GM13977 (cell line): ENCODE results near the gene CFAP119.

Experiments used
- DNase-seq: peaks from one replicate; pipeline ENCODE4 v3.0.0; 2012; ENCODE audit warnings: low spot score
- in situ Hi-C: fragments of 300-500 bp; cut with MboI; formaldehyde crosslinking; loops from one replicate; pipeline ENCODE4 v1.12.0; 2022; ENCODE audit warnings: low sequenced_read_pairs, low pct_unique_long_range_greater_than_20kb, mixed read lengths, inconsistent platforms; ENCODE audit not compliant: unreplicated experiment
- TF ChIP-seq, protein P1 (sequence below): IDR thresholded peaks from 2 replicates; pipeline ENCODE4 v1.5.1; 2012; ENCODE audit warnings: mild to moderate bottlenecking, control low read depth; ENCODE audit not compliant: insufficient read depth; ENCODE audit errors: extremely low read depth, missing control alignments

Gene CFAP119

DNA sequence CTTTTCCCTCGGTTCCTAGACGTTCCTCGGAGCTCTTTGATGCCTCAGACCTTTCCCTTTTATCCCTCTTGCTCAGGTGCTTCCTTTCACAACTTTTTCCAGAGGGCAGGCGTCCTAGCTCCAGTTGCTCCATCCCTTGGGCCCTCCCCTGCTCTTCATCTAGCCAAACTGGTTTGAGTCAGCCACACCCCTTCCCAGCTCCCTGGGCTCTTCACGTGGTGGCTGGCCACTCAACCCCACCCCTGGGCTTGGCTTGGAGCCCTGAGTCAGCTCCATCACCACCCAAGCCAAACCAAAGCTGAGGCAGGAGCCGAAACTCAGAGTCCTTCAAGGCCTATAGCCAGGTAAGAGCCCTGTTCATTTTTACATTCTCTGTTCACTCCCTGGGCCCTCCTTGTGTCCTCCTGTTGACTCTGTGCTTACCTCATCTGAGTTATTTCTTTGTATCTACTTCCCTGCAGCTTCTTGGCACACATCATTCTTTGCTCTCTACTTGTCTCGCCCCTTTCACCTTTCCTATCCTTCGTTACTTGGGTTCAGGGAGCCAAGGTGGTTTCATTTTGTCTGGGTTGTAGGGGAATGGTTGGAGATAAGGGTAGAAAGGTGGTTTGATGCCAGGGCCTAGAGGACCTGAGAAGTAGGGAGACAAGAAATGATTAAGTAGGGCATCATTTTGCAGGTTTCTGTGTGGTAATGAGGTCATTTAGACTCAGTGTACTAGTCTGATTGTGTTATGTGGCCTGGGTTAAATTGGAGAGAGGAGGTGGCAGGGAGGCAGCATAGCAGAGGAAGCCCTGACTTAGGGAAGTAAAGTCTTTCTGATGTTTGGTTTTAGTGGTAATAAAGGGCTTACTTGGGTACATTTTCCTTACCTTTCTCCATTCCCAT is 21.3 kb downstream of the CFAP119 start:
- DNase-seq, result no peak
- in situ Hi-C loops, result no loop called here
- TF ChIP-seq, protein P1, sequence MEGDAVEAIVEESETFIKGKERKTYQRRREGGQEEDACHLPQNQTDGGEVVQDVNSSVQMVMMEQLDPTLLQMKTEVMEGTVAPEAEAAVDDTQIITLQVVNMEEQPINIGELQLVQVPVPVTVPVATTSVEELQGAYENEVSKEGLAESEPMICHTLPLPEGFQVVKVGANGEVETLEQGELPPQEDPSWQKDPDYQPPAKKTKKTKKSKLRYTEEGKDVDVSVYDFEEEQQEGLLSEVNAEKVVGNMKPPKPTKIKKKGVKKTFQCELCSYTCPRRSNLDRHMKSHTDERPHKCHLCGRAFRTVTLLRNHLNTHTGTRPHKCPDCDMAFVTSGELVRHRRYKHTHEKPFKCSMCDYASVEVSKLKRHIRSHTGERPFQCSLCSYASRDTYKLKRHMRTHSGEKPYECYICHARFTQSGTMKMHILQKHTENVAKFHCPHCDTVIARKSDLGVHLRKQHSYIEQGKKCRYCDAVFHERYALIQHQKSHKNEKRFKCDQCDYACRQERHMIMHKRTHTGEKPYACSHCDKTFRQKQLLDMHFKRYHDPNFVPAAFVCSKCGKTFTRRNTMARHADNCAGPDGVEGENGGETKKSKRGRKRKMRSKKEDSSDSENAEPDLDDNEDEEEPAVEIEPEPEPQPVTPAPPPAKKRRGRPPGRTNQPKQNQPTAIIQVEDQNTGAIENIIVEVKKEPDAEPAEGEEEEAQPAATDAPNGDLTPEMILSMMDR, result no peak

DNA sequence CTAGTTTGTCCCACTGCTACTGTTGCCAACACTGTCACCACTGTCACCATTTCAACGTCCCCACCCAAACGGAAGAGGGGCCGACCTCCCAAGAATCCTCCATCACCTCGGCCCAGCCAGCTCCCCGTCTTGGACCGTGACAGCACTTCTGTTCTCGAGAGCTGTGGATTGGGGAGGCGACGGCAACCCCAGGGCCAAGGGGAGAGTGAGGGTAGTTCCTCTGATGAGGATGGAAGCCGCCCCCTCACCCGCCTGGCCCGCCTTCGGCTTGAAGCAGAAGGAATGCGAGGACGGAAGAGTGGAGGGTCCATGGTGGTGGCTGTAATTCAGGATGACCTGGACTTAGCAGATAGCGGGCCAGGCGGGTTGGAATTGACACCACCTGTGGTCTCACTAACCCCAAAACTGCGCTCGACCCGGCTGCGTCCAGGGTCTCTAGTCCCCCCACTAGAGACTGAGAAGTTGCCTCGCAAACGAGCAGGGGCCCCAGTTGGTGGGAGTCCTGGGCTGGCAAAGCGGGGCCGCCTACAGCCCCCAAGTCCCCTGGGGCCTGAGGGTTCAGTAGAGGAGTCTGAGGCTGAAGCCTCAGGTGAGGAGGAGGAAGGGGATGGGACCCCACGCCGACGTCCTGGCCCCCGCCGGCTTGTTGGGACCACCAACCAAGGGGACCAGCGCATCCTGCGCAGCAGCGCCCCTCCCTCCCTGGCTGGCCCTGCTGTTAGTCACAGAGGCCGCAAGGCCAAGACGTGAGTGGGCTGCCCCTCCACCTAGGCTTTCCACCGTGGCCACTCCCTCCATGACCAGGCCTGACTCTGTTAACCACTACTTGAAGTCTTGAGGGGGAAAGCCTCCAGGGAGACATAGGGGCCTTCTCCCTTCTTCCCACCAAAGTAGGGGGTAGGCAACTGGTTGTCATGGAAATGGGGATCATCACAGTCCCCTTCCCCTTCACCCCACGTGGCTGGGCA is 22.6 kb downstream of the CFAP119 start:
- in situ Hi-C loops, result no loop called here
- TF ChIP-seq, protein P1, result no peak
- DNase-seq, result no peak

DNA sequence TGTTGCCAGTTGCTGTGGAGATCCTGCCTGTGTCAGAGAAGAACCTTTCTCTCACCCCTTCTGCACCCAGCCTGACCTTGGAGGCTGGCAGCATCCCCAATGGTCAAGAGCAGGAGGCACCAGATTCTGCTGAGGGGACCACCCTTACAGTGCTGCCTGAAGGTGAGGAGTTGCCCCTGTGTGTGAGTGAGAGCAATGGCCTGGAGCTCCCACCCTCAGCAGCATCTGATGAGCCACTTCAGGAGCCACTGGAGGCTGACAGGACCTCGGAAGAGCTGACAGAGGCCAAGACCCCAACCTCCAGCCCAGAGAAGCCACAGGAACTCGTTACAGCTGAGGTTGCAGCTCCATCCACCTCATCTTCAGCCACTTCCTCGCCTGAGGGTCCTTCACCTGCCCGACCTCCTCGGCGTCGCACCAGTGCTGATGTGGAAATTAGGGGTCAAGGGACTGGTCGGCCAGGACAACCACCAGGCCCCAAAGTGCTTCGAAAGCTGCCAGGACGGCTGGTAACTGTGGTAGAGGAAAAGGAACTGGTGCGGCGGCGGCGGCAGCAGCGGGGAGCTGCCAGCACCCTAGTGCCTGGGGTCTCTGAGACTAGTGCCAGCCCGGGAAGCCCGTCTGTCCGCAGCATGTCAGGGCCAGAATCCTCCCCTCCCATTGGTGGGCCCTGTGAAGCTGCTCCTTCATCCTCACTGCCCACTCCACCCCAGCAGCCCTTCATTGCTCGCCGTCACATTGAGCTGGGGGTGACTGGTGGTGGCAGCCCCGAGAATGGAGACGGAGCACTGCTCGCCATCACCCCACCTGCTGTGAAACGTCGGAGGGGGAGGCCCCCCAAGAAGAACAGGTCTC is 23.8 kb downstream of the CFAP119 start:
- no peak for DNase-seq
- TF ChIP-seq, protein P1, result no peak
- in situ Hi-C loops, result no loop called here

DNA sequence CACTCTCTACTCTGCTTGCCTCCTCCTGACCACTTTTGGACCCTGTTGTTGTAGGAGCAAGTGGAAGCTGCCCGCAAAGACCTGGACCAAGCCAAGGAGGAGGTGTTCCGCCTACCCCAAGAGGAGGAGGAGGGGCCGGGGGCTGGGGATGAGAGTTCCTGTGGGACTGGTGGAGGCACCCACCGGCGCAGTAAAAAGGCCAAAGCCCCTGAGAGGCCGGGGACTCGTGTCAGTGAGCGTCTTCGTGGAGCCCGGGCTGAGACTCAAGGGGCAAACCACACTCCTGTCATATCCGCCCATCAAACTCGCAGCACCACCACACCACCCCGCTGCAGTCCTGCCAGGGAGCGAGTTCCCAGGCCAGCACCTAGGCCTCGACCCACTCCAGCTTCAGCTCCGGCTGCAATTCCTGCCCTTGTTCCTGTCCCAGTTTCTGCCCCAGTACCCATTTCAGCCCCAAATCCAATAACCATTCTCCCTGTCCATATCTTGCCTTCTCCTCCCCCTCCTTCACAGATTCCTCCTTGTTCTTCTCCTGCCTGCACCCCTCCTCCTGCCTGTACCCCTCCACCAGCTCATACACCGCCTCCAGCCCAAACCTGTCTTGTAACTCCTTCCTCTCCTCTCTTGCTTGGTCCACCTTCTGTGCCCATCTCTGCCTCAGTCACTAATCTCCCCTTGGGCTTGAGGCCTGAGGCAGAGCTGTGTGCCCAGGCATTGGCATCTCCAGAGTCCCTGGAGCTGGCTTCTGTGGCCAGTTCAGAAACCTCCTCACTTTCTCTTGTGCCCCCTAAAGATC is 24.7 kb downstream of the CFAP119 start:
- TF ChIP-seq, protein P1, result no peak
- in situ Hi-C loops, result no loop called here
- DNase-seq, result no peak

DNA sequence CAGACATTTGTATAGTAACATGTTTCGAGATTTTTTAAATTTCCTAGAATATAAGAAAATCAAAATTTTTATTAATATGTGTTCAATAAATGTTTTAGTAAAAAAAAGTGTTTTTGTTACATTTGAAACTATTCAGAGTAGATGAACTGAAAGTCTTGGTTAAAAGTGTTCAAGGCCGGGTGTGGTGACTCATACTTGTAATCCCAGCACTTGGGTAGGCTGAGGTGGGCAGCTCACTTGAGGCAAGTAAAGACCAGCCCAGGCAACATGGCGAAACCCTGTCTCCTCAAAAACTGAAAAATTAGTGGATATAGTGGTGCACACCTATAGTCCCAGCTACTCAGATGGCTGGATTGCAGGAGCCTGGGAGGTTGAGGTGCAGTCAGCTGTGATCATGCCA is 30.5 kb downstream of the CFAP119 start:
- in situ Hi-C loops, result no loop called here
- TF ChIP-seq, protein P1, result no peak
- DNase-seq, result no peak
